Lower lobe of right lung (tissue), 2 donors: ENCODE results near the gene GOLGA6L2. TPM values are rescaled to one million over a fixed set of nuclear protein-coding genes. Genes with fewer than 3 reads are reported as not detected.
"Not testable (repeated sequence)": the region's sequence is repeated elsewhere in the genome, so short reads cannot be mapped to it uniquely, and the experiment has no call there.

Source experiments
- ATAC-seq, 2 donors: fragments of 200-7000 bp; cut with Tn5 transposase; one replicate each; pipeline ENCODE4 v1.9.1; 2020 to 2022; ENCODE audit warnings: mild to moderate bottlenecking in 2 of 2, moderate library complexity in 2 of 2
- DNase-seq: peaks from one replicate; pipeline ENCODE4 v3.0.0-alpha.2; 2020
- H3K27ac ChIP-seq: fragments of 200-600 bp; one replicate; pipeline ENCODE4 v1.8.0; 2022
- H3K27me3 ChIP-seq: fragments of 200-600 bp; one replicate; pipeline ENCODE4 v1.8.0; 2022; ENCODE audit warnings: low read depth
- H3K36me3 ChIP-seq: fragments of 200-600 bp; one replicate; pipeline ENCODE4 v1.8.0; 2022; ENCODE audit warnings: mild to moderate bottlenecking
- H3K4me1 ChIP-seq: fragments of 200-600 bp; one replicate; pipeline ENCODE4 v1.8.0; 2022
- H3K4me3 ChIP-seq: fragments of 200-600 bp; one replicate; pipeline ENCODE4 v1.8.0; 2022; ENCODE audit warnings: mild to moderate bottlenecking
- H3K9me3 ChIP-seq: fragments of 200-600 bp; one replicate; pipeline ENCODE4 v1.8.0; 2022
- intact Hi-C: fragments of 100-400 bp; cut with DNase I; formaldehyde crosslinking; loops from one replicate; pipeline ENCODE4 v1.11.0; 2022
- total RNA-seq: library from RNA; stranded (reverse); fragmentation: NEBNext Ultra II Directional; extraction: Animal tissue kit (Norgen Biotek cat#: 25700); gene quantifications from one replicate; pipeline ENCODE4 v1.2.1, GENCODE V29; 2021
- TF ChIP-seq, protein P1 (sequence below): fragments of 200-600 bp; IDR thresholded peaks from one replicate; pipeline ENCODE4 v1.8.0; 2022; ENCODE audit warnings: antibody characterized with exemption, mild to moderate bottlenecking
- donor health status: DM: no; HTN: yes; CAD: no; lungs with severe emphysema.

The GOLGA6L2 gene
- total RNA-seq, 1 donor from 2014 or later, result not detected

DNA sequence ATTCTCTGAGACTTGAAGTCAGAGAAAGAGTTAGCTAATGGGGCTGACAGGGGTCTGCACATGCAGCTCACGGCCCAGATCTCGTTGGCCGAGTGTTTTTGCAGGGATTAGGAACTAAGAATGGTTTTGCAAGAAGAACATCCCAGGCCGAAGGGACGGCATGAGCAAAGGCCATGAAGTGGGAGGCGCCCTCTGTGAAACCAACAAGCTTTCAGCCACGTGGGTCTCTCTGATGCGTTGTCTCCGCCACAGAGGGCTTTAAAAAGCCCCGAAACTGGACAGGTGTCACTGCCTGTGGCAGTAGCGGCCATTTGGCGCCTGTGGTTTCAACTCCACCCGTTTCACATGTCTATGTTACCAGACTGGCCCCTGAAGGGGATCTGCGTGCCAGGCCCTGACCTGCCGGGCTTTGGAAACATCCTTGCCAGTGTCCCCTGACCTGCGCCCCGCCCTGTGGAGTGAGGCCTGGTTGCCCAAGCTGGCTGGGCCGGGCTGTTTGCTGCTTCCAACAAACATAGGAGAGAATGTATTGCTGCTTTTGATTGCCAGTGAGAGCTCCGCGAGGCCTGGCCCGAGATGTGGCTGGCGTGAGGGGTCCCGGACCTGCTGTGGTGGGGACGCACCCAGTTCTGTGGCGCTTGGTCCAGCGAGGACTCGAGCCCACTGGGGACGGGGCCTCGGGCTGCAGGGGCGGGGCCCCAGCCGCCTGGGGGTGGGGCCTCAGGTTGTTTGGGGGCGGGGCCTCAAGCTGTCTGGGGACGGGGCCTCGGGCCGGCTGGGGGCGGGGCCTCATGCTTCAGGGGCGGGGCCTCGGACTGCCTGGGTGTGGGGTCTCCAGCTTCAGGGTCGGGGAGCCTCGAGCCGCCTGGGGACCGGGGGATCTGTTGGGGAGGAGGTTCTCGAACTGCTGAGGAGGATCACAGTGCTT, 30.4 kb downstream of the GOLGA6L2 start:
- H3K27me3 ChIP-seq, result no peaks in the 10 kb centered on the region
- no peak overlapping the region for H3K4me3 ChIP-seq
- intact Hi-C loops, result no loop called here
- H3K9me3 ChIP-seq, result no peaks in the 10 kb centered on the region
- ATAC-seq (peak in 1 of 2 donors; percentile 29), DNase-seq (no peak)
- H3K4me1 ChIP-seq, result no peaks in the 10 kb centered on the region
- H3K27ac ChIP-seq, result no peak overlapping the region
- TF ChIP-seq, protein P1, sequence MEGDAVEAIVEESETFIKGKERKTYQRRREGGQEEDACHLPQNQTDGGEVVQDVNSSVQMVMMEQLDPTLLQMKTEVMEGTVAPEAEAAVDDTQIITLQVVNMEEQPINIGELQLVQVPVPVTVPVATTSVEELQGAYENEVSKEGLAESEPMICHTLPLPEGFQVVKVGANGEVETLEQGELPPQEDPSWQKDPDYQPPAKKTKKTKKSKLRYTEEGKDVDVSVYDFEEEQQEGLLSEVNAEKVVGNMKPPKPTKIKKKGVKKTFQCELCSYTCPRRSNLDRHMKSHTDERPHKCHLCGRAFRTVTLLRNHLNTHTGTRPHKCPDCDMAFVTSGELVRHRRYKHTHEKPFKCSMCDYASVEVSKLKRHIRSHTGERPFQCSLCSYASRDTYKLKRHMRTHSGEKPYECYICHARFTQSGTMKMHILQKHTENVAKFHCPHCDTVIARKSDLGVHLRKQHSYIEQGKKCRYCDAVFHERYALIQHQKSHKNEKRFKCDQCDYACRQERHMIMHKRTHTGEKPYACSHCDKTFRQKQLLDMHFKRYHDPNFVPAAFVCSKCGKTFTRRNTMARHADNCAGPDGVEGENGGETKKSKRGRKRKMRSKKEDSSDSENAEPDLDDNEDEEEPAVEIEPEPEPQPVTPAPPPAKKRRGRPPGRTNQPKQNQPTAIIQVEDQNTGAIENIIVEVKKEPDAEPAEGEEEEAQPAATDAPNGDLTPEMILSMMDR, result no peak
- no peaks in the 10 kb centered on the region for H3K36me3 ChIP-seq

DNA sequence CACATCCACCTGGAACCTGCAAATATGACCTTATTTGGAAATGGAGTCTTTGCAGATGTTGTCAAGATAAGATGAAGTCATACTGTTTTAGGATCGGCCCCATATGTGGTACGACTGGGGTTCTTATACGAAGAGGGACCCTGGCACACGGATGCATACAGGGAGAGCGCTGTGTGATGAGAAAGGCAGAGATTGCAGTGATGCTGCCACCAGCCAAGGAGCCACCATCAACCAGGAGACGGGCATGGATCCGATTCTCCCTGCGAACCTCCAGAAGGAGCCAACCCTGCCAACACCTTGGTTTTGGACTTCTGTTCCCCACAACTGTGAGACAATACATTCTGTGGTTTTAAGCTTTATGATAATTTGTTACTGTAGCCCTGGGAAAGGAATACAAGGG, 31.2 kb downstream of the GOLGA6L2 start:
- H3K36me3 ChIP-seq, H3K27ac ChIP-seq, H3K4me1 ChIP-seq, ATAC-seq, H3K27me3 ChIP-seq, intact Hi-C loops, H3K4me3 ChIP-seq, H3K9me3 ChIP-seq, DNase-seq: not testable (repeated sequence)

DNA sequence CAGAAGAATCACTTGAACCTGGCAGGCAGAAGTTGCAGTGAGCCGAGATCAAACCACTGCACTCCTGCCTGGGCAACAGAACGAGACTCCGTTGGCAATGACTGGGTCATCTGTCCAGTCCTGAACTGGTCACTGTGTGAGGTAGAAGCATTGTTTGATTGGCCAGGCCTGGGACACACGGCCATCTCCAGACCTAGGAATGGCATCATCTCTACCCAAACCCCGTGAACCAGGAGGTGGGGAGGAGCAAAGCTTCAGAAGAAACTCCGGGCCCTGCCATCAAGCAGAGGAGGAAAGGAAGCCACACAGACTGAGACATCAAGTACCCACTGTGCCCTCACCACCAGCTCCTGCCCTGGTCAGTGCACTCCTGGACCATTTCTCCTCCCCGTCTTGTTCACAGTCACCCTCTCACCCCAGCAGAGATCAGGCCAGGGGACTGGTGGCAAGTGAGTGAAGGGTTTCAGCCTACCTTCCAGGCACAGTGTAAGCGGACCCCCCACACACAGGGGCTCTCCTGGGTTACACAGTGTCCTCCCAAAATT, 31.6 kb downstream of the GOLGA6L2 start:
- no peak for ATAC-seq
- Histone ChIP-seq H3K4me1 (no peaks in the 10 kb centered on the region), H3K27ac (no peak overlapping the region), H3K36me3 (no peaks in the 10 kb centered on the region), H3K4me3 (no peak overlapping the region), H3K9me3 (no peaks in the 10 kb centered on the region), H3K27me3 (no peaks in the 10 kb centered on the region)
- TF ChIP-seq, protein P1, result no peak
- intact Hi-C loops, result no loop called here
- DNase-seq, result no peak

DNA sequence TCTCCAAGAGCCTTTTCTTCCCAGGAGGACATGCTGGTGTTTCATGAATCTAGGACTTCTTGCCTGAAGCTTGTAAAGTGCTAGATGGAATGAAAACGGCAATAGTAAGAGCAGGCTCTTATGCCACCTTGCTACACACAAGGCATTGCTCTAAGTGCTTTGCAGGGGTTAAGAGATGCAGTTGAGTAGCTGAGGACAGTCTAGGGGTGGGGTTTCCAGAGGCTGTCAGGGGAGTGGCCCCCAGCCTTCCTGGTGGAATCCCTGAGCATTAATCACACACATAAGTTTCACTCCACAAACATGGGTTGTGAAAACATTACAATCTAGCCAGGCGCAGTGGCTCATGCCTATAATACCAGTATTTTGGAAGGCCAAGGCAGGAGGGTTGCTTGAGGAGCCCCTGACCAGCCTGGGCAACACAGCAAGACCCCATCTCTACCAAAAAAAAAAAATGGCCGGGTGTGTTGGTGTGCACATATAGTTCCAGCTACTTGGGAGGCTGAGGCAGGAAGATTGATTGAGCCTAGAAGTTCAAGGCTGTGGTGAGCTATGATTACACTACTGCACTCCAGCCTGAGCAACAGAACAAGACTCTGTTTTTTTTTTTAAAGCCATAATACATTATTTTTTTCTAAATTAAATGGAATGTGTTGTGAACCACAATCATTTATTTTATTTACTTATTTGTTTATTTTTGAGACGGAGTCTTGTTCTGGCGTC, 34.0 kb downstream of the GOLGA6L2 start:
- H3K9me3 ChIP-seq, H3K36me3 ChIP-seq, H3K27me3 ChIP-seq, intact Hi-C loops, H3K4me3 ChIP-seq, H3K27ac ChIP-seq, ATAC-seq, DNase-seq, H3K4me1 ChIP-seq: not testable (repeated sequence)

DNA sequence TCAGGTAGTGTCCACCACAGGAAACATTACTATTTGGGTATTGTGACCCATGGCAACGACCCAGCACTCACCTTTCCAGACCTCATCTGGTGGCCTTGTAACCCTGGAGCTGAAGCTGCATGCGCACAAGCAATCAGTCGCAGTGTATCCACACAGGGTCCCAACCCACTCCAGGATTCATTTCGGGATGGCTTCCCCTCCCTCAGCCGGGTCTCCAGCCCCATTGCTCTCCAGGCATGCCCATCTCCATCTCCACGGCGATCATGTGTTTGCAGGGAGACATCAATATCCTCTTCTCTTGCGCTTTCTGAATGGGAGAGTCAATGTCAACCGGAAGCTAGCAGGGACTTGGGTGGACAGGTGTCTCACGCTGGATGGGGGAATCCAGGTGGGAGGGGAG, 35.2 kb downstream of the GOLGA6L2 start:
- Histone ChIP-seq H3K27ac (no peak overlapping the region), H3K4me3 (no peak overlapping the region), H3K9me3 (no peaks in the 10 kb centered on the region), H3K4me1 (no peaks in the 10 kb centered on the region), H3K36me3 (no peaks in the 10 kb centered on the region), H3K27me3 (no peaks in the 10 kb centered on the region)
- no peak for DNase-seq
- intact Hi-C loops, result no loop called here
- ATAC-seq, result no peak
- TF ChIP-seq, protein P1, result no peak

DNA sequence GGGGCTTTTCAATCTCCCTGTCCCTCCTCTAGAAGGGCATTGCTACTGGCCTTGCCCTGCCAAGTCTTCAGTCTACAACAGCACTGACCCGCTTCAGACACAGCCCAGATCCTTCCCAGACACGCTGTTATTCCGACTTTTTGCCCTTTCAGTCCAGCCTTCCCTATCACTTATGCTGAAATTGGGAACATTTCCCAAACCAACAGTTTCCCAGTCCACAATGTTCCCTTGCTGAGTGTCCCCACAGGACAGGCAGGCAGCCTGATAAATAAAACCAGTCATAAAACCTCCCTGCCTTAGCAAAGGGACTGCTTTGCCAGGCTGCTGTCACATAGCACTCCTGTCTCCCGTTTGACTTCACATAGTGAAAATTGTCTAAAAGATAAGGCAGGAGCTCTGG, 43.5 kb downstream of the GOLGA6L2 start:
- TF ChIP-seq, protein P1, result no peak
- Histone ChIP-seq H3K36me3 (no peaks in the 10 kb centered on the region), H3K9me3 (no peaks in the 10 kb centered on the region), H3K27ac (no peak overlapping the region), H3K4me1 (no peaks in the 10 kb centered on the region), H3K27me3 (no peaks in the 10 kb centered on the region), H3K4me3 (no peak overlapping the region)
- DNase-seq, result no peak
- peak; percentile 62 to 77 for ATAC-seq
- intact Hi-C loops, result no loop called here
